ENCODE data around the gene WDR91. TPM values are rescaled to one million over a fixed set of nuclear protein-coding genes. Genes with fewer than 3 reads are reported as not detected.

Gene WDR91
- total and polyA plus RNA-seq, 2 donors (not counting 3 experiments of a cell fraction or from before 2014, with no cell fraction given): 6.7 to 7.0 TPM

- no peak overlapping the region for H3K4me3 ChIP-seq (replicated peaks in 1 of 3; ENCODE audit: insufficient read depth in 1 of 3, low read depth in 1 of 3, low read length in 3 of 3)
- H3K9me1 ChIP-seq (replicated peaks; ENCODE audit: control insufficient read depth, extremely low read depth, insufficient read depth, low read length): no peaks in the 10 kb centered on the region
- peaks cover 2 to 4% of the 10 kb centered on the region in 2 experiments for H3K36me3 ChIP-seq (ENCODE audit: control insufficient read depth in 2 of 2, extremely low read depth in 1 of 2, insufficient read depth in 2 of 2, low read length in 2 of 2)
- H3K9me3 ChIP-seq (replicated peaks; ENCODE audit: control insufficient read depth, insufficient read depth, low read length): no peaks in the 10 kb centered on the region
- H3K27me3 ChIP-seq (ENCODE audit: control insufficient read depth in 2 of 2, insufficient read depth in 2 of 2, low read length in 2 of 2): no peaks in the 10 kb centered on the region
- no TSS peak for BruUV-seq (replicated peaks)
- no peak overlapping the region for H3K4me2 ChIP-seq (ENCODE audit: insufficient read depth, low read length)
- FAIRE-seq: no peak
- H3K9ac ChIP-seq (replicated peaks; ENCODE audit: extremely low read depth, insufficient read depth, low read length): no peak overlapping the region
- no peaks in the 10 kb centered on the region for H4K20me1 ChIP-seq (replicated peaks; ENCODE audit: control insufficient read depth, extremely low read depth, insufficient read depth, low read length)
- TF ChIP-seq EZH2 (IDR thresholded peaks at IDR 0.05; ENCODE audit: borderline replicate concordance, low read depth, low read length, severe bottlenecking) (no peak), POLR2AphosphoS5 (IDR thresholded peaks at IDR 0.05; ENCODE audit: insufficient read depth, low read depth, low read length) (no peak)
- no peak for DNase-seq (ENCODE audit: low read depth, low spot score)
- no peaks in the 10 kb centered on the region for H3K4me1 ChIP-seq (ENCODE audit: control insufficient read depth, extremely low read depth, insufficient read depth, low read length)
- no peak overlapping the region for H2AFZ ChIP-seq (ENCODE audit: low read depth, low read length)
- intact Hi-C loops (cut with micrococcal nuclease) (no loop called here), dilution Hi-C loops (cut with MboI; ENCODE audit: extremely low pct_ligation_motif_present, low sequenced_read_pairs) (no loop called here)
- ChIA-PET CTCF (no interaction called here), POLR2A (no interaction called here)
- H3K79me2 ChIP-seq (ENCODE audit: control insufficient read depth, insufficient read depth, low read length): no peaks in the 10 kb centered on the region
- H3K27ac ChIP-seq (ENCODE audit: insufficient read depth, low read depth, low read length): no peak overlapping the region
Measured at GRCh38 chr7:135197343-135197742, 14.0 kb downstream of the WDR91 start.

- no peaks in the 10 kb centered on the region for H3K4me1 ChIP-seq (ENCODE audit: control insufficient read depth, extremely low read depth, insufficient read depth, low read length)
- no peak for TF ChIP-seq MAX (IDR thresholded peaks at IDR 0.05; ENCODE audit: insufficient read depth, insufficient read length)
- TF ChIP-seq JUN (IDR thresholded peaks at IDR 0.05; ENCODE audit: borderline replicate concordance, insufficient read depth, insufficient read length, low read depth): no peak
- no peak for TF ChIP-seq CTCF (IDR thresholded peaks at IDR 0.05; ENCODE audit: extremely low read depth in 1 of 2, insufficient read depth in 1 of 2, low read depth in 1 of 2, low read length in 2 of 2)
- no peak for TF ChIP-seq GATA2 (IDR thresholded peaks at IDR 0.05; ENCODE audit: insufficient read depth, insufficient read length, low read depth, low read length)
- no peak for TF ChIP-seq MYC (IDR thresholded peaks at IDR 0.05; ENCODE audit: low read depth, low read length)
- no peak for TF ChIP-seq EZH2 (IDR thresholded peaks at IDR 0.05; ENCODE audit: borderline replicate concordance, low read depth, low read length, severe bottlenecking)
- no peak for TF ChIP-seq POLR2AphosphoS5 (IDR thresholded peaks at IDR 0.05; ENCODE audit: insufficient read depth, low read depth, low read length)
- TF ChIP-seq FOS (IDR thresholded peaks at IDR 0.05; ENCODE audit: borderline replicate concordance, insufficient read depth, low read length): no peak
- no peak for TF ChIP-seq POLR2A (IDR thresholded peaks at IDR 0.05; ENCODE audit: low read depth, low read length)
- no peaks in the 10 kb centered on the region for H3K27me3 ChIP-seq (ENCODE audit: control insufficient read depth in 2 of 2, insufficient read depth in 2 of 2, low read length in 2 of 2)
- H3K79me2 ChIP-seq (ENCODE audit: control insufficient read depth, insufficient read depth, low read length): no peaks in the 10 kb centered on the region
- CTCF ChIA-PET: no interaction called here
- intact Hi-C loops (cut with micrococcal nuclease) (no loop called here), dilution Hi-C loops (cut with MboI; ENCODE audit: extremely low pct_ligation_motif_present, low sequenced_read_pairs) (no loop called here)
- no peak overlapping the region for H3K4me3 ChIP-seq (replicated peaks in 1 of 3; ENCODE audit: insufficient read depth in 1 of 3, low read depth in 1 of 3, low read length in 3 of 3)
- no peaks in the 10 kb centered on the region for H3K9me1 ChIP-seq (replicated peaks; ENCODE audit: control insufficient read depth, extremely low read depth, insufficient read depth, low read length)
- H3K9ac ChIP-seq (replicated peaks; ENCODE audit: extremely low read depth, insufficient read depth, low read length): no peak overlapping the region
- no TSS peak for BruUV-seq (replicated peaks)
- POLR2A ChIA-PET: no interaction called here
- no peaks in the 10 kb centered on the region for H3K9me3 ChIP-seq (replicated peaks; ENCODE audit: control insufficient read depth, insufficient read depth, low read length)
- FAIRE-seq (no peak), DNase-seq (ENCODE audit: low read depth, low spot score) (no peak)
- H2AFZ ChIP-seq (ENCODE audit: low read depth, low read length): no peak overlapping the region
- H3K4me2 ChIP-seq (ENCODE audit: insufficient read depth, low read length): no peak overlapping the region
- no peaks in the 10 kb centered on the region for H4K20me1 ChIP-seq (replicated peaks; ENCODE audit: control insufficient read depth, extremely low read depth, insufficient read depth, low read length)
- H3K36me3 ChIP-seq (ENCODE audit: control insufficient read depth in 2 of 2, extremely low read depth in 1 of 2, insufficient read depth in 2 of 2, low read length in 2 of 2): peaks cover 2 to 4% of the 10 kb centered on the region in 2 experiments
- no peak overlapping the region for H3K27ac ChIP-seq (ENCODE audit: insufficient read depth, low read depth, low read length)
Measured at GRCh38 chr7:135195968-135196629, 15.2 kb downstream of the WDR91 start.

All from endothelial cell of umbilical vein (primary cell).